CD14-positive monocyte (primary cell): ENCODE results near the gene KRT26. TPM values are rescaled to one million over a fixed set of nuclear protein-coding genes. Genes with fewer than 3 reads are reported as not detected.

Experiments used
- DNase-seq, 3 donors: peaks; one replicate each; pipeline ENCODE4 v3.0.0-alpha.2; 2011 to 2022
- H2AFZ ChIP-seq: 2 replicates; pipeline ENCODE4 v1.6.0; 2012; ENCODE audit warnings: mild to moderate bottlenecking, low read depth, low read length, inconsistent platforms; ENCODE audit not compliant: insufficient read depth, poor library complexity, severe bottlenecking
- H3K27ac ChIP-seq, 2 donors: 1 replicate in 1 of 2; 2 replicates in 1 of 2; pipeline ENCODE4 v1.5.1; 2012 to 2013; ENCODE audit warnings: low read length in 2 of 2, control low read depth in 1 of 2, inconsistent platforms in 1 of 2, low read depth in 1 of 2, mild to moderate bottlenecking in 1 of 2
- H3K27me3 ChIP-seq, 2 donors: one replicate each; pipeline versions ENCODE4 v1.6.0 to v1.6.1; 2011 to 2013; ENCODE audit warnings: low read length in 2 of 2; ENCODE audit not compliant: control insufficient read depth in 2 of 2, insufficient read depth in 2 of 2
- H3K36me3 ChIP-seq, 2 donors: replicated peaks in 1 of 2; 1 replicate in 1 of 2; 2 replicates in 1 of 2; pipeline versions ENCODE4 v1.5.1 to v1.6.1; 2012 to 2013; ENCODE audit warnings: low read length in 2 of 2, control low read depth in 1 of 2, inconsistent platforms in 1 of 2, mild to moderate bottlenecking in 1 of 2; ENCODE audit not compliant: insufficient read depth in 2 of 2, control insufficient read depth in 1 of 2
- H3K4me1 ChIP-seq, 2 donors: 1 replicate in 1 of 2; 2 replicates in 1 of 2; pipeline versions ENCODE4 v1.5.1 to v1.6.1; 2012 to 2013; ENCODE audit warnings: low read length in 2 of 2, control low read depth in 1 of 2, inconsistent platforms in 1 of 2, mild to moderate bottlenecking in 1 of 2, moderate library complexity in 1 of 2; ENCODE audit not compliant: insufficient read depth in 2 of 2, control insufficient read depth in 1 of 2
- H3K4me2 ChIP-seq: replicated peaks from 2 replicates; pipeline ENCODE3; 2012; ENCODE audit warnings: low read length, moderate library complexity, mild to moderate bottlenecking; ENCODE audit not compliant: poor library complexity, severe bottlenecking; ENCODE audit errors: extremely low read depth
- H3K4me3 ChIP-seq, 3 experiments: fragments of 200-600 bp in 1 of 3; sonication (generic) in 1 of 3; replicated peaks in 1 of 3; 1 replicate in 2 of 3; 2 replicates in 1 of 3; pipeline ENCODE4 v1.5.1; 2011 to 2013; ENCODE audit warnings: low read length in 3 of 3, mild to moderate bottlenecking in 3 of 3, control low read depth in 2 of 3, low read depth in 2 of 3, inconsistent platforms in 1 of 3, moderate library complexity in 1 of 3
- H3K79me2 ChIP-seq: 2 replicates; pipeline ENCODE4 v1.6.0; 2012; ENCODE audit warnings: mild to moderate bottlenecking, control low read depth, inconsistent platforms, low read length, moderate library complexity; ENCODE audit not compliant: insufficient read depth
- H3K9ac ChIP-seq: 2 replicates; pipeline ENCODE4 v1.6.0; 2017; ENCODE audit warnings: low read length, mild to moderate bottlenecking; ENCODE audit not compliant: insufficient read depth, poor library complexity, severe bottlenecking
- H3K9me3 ChIP-seq, 2 donors: replicated peaks in 1 of 2; 1 replicate in 1 of 2; 2 replicates in 1 of 2; pipeline versions ENCODE4 v1.5.1 to v1.6.1; 2012 to 2013; ENCODE audit warnings: low read length in 2 of 2, control low read depth in 1 of 2; ENCODE audit not compliant: control insufficient read depth in 1 of 2, insufficient read depth in 1 of 2
- H4K20me1 ChIP-seq: 2 replicates; pipeline ENCODE4 v1.6.0; 2012; ENCODE audit warnings: mild to moderate bottlenecking, low read length, control low read depth, moderate library complexity; ENCODE audit not compliant: insufficient read depth
- H3K27ac Mint-ChIP-seq, 7 donors: one replicate each; pipeline ENCODE4 v1.8.0; 2020; ENCODE audit warnings: mild to moderate bottlenecking in 7 of 7, mixed read lengths in 7 of 7, moderate library complexity in 6 of 7, inconsistent platforms in 2 of 7
- H3K27me3 Mint-ChIP-seq, 3 donors: one replicate each; pipeline ENCODE4 v1.8.0; 2021 to 2022; ENCODE audit warnings: low read depth in 3 of 3, mild to moderate bottlenecking in 3 of 3, mixed read lengths in 3 of 3, moderate library complexity in 3 of 3, inconsistent platforms in 1 of 3
- H3K36me3 Mint-ChIP-seq, 2 donors: one replicate each; pipeline ENCODE4 v1.8.0; 2020; ENCODE audit warnings: mixed read lengths in 2 of 2, inconsistent platforms in 1 of 2, mild to moderate bottlenecking in 1 of 2
- H3K4me1 Mint-ChIP-seq: one replicate; pipeline ENCODE4 v1.8.0; 2020; ENCODE audit warnings: mild to moderate bottlenecking, mixed read lengths
- H3K4me3 Mint-ChIP-seq, 2 donors: one replicate each; pipeline ENCODE4 v1.8.0; 2020; ENCODE audit warnings: mild to moderate bottlenecking in 2 of 2, mixed read lengths in 2 of 2, moderate library complexity in 1 of 2
- H3K9me3 Mint-ChIP-seq, 7 donors: one replicate each; pipeline ENCODE4 v1.8.0; 2020 to 2022; ENCODE audit warnings: mixed read lengths in 7 of 7, mild to moderate bottlenecking in 6 of 7, moderate library complexity in 6 of 7, inconsistent platforms in 2 of 7
- whole genome bisulfite sequencing: methylation state at CpG from one replicate; pipeline ENCODE4 v1.1.5; 2013; ENCODE audit warnings: missing lambda C conversion rate; ENCODE audit not compliant: insufficient coverage; 5-methylcytosine and 5-hydroxymethylcytosine counted together
- intact Hi-C, 2 donors: fragments of 100-400 bp; cut with micrococcal nuclease; formaldehyde crosslinking; loops; one replicate each; pipeline versions ENCODE4 v1.15.0 to v1.15.1; 2023
- polyA plus RNA-seq, 3 donors: library from polyadenylated mRNA; depleted of rRNA in 1 of 3; unstranded in 2 of 3; stranded (reverse) in 1 of 3; fragments of 300-500 nt in 2 of 3; fragments of >200 nt in 1 of 3; fragmentation: Illumina TruSeq in 2 of 3; gene quantifications; 1 replicate in 2 of 3; 2 replicates in 1 of 3; pipeline ENCODE4 v1.2.3, GENCODE V29; 2012 to 2021
- TF ChIP-seq, protein P1 (sequence below): fragments of 200-600 bp; IDR thresholded peaks from one replicate; pipeline ENCODE4 v1.8.0; 2022; ENCODE audit warnings: antibody characterized with exemption, mild to moderate bottlenecking

The KRT26 gene
- polyA plus RNA-seq, 3 donors, result not detected

DNA sequence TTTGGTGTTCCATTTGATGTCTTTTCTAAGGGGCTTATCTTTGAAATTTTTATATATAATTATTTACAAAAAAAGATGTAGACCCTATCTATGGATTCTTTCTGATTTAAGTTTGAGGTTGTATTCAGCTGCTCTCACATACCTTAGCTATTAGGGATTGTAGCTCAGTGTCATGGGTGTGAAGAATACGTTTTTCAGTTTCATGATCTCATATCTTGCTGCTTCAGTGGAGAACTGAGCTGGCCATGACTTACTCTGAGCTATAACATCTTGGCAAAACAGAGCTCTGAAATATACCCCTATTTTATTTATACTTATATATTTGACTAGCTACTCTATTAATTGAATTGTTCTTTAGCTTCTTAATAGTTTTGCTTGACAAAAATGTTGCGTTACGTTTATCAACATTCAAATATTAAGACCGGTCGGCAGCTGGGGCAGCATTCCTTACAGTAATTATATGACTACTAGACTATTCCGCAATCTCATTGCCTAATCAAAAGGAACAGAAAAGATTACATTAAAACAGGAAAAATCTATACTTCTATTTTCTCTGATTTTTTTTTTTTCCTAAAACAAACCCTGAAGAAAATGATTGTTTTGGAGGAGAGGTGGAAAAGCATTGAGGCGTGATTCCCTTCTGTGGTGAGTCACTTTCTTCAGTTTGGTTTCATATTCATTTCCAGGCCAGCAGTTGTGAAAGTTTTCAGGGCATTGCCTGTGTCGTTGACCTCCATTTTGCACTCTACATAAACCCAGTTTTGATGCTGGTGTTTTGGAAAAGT lies 44.4 kb downstream of the KRT26 start:
- Mint-ChIP-seq H3K9me3 (peaks cover 0 to 4% (median 2%) of the 10 kb centered on the region in 7 donors), H3K27ac (no peak overlapping the region), H3K27me3 (peaks cover 7 to 29% (median 26%) of the 10 kb centered on the region in 3 donors), H3K36me3 (no peaks in the 10 kb centered on the region), H3K4me3 (no peak overlapping the region), H3K4me1 (no peaks in the 10 kb centered on the region)
- H3K36me3 ChIP-seq, result no peaks in the 10 kb centered on the region
- H4K20me1 ChIP-seq, result no peaks in the 10 kb centered on the region
- no peak for DNase-seq
- TF ChIP-seq, protein P1, sequence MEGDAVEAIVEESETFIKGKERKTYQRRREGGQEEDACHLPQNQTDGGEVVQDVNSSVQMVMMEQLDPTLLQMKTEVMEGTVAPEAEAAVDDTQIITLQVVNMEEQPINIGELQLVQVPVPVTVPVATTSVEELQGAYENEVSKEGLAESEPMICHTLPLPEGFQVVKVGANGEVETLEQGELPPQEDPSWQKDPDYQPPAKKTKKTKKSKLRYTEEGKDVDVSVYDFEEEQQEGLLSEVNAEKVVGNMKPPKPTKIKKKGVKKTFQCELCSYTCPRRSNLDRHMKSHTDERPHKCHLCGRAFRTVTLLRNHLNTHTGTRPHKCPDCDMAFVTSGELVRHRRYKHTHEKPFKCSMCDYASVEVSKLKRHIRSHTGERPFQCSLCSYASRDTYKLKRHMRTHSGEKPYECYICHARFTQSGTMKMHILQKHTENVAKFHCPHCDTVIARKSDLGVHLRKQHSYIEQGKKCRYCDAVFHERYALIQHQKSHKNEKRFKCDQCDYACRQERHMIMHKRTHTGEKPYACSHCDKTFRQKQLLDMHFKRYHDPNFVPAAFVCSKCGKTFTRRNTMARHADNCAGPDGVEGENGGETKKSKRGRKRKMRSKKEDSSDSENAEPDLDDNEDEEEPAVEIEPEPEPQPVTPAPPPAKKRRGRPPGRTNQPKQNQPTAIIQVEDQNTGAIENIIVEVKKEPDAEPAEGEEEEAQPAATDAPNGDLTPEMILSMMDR, result no peak
- intact Hi-C loops, result no loop called here
- no peak overlapping the region for H3K4me3 ChIP-seq
- WGBS, result no CpG with 5 or more reads among the region's 8 CpGs
- H3K79me2 ChIP-seq, result no peaks in the 10 kb centered on the region
- H3K27me3 ChIP-seq, result peaks cover 9 to 16% of the 10 kb centered on the region in 2 donors
- no peaks in the 10 kb centered on the region for H3K4me1 ChIP-seq
- no peak overlapping the region for H3K9ac ChIP-seq
- H3K27ac ChIP-seq, result no peak overlapping the region
- no peak overlapping the region for H2AFZ ChIP-seq
- no peaks in the 10 kb centered on the region for H3K9me3 ChIP-seq
- H3K4me2 ChIP-seq, result no peak overlapping the region

- Mint-ChIP-seq H3K4me3 (no peak overlapping the region), H3K27me3 (peaks cover 7 to 29% (median 24%) of the 10 kb centered on the region in 3 donors), H3K9me3 (peaks cover 0 to 4% (median 2%) of the 10 kb centered on the region in 7 donors), H3K4me1 (no peaks in the 10 kb centered on the region), H3K27ac (no peak overlapping the region), H3K36me3 (no peaks in the 10 kb centered on the region)
- Histone ChIP-seq H3K79me2 (no peaks in the 10 kb centered on the region), H3K9me3 (no peaks in the 10 kb centered on the region), H3K4me2 (no peak overlapping the region), H2AFZ (no peak overlapping the region), H3K4me3 (no peak overlapping the region), H3K27me3 (peaks cover 9 to 17% of the 10 kb centered on the region in 2 donors), H3K36me3 (no peaks in the 10 kb centered on the region), H3K4me1 (no peaks in the 10 kb centered on the region), H4K20me1 (no peaks in the 10 kb centered on the region), H3K27ac (no peak overlapping the region), H3K9ac (no peak overlapping the region)
- no CpG with 5 or more reads among the region's 2 CpGs for WGBS
- TF ChIP-seq, protein P1, result no peak
- DNase-seq, result no peak
- intact Hi-C loops, result no loop called here
These were observed 45.1 kb downstream of the KRT26 start for GRCh38 chr17:40726919-40727318.
